H9 (cell line): ENCODE measurements around the gene HECW1. TPM values are rescaled to one million over a fixed set of nuclear protein-coding genes. Genes with fewer than 3 reads are reported as not detected.

Experiments
- DNase-seq: peaks from one replicate; pipeline ENCODE4 v3.0.0-alpha.2; 2017
- H2AFZ ChIP-seq: one replicate; pipeline ENCODE4 v1.6.1; 2013; ENCODE audit warnings: mild to moderate bottlenecking, low read length, control low read depth, moderate library complexity
- H2AK5ac ChIP-seq: 2 replicates; pipeline ENCODE4 v1.6.1; 2013; ENCODE audit warnings: low read length, control low read depth, mixed read lengths; ENCODE audit not compliant: insufficient read length
- H2BK120ac ChIP-seq: one replicate; pipeline ENCODE4 v1.6.1; 2013; ENCODE audit warnings: low read depth, mild to moderate bottlenecking, low read length, control low read depth, inconsistent platforms; ENCODE audit not compliant: poor library complexity, severe bottlenecking
- H2BK12ac ChIP-seq: 2 replicates; pipeline ENCODE4 v1.6.1; 2013; ENCODE audit warnings: low read length, control low read depth, mixed read lengths, low read depth; ENCODE audit not compliant: insufficient read length
- H2BK15ac ChIP-seq: 2 replicates; pipeline ENCODE4 v1.6.1; 2013; ENCODE audit warnings: low read depth, low read length, control low read depth
- H2BK20ac ChIP-seq: one replicate; pipeline ENCODE4 v1.6.1; 2013; ENCODE audit warnings: low read depth, mild to moderate bottlenecking, low read length, control low read depth, inconsistent platforms; ENCODE audit not compliant: poor library complexity, severe bottlenecking
- H2BK5ac ChIP-seq: 2 replicates; pipeline ENCODE4 v1.6.1; 2013; ENCODE audit warnings: low read length, control low read depth, mixed read lengths; ENCODE audit not compliant: insufficient read length
- H3K14ac ChIP-seq: 2 replicates; pipeline ENCODE4 v1.6.1; 2013; ENCODE audit warnings: low read length, control low read depth; ENCODE audit not compliant: insufficient read depth
- H3K18ac ChIP-seq: 2 replicates; pipeline ENCODE4 v1.6.1; 2013; ENCODE audit warnings: low read depth, mild to moderate bottlenecking, mixed read lengths, low read length, control low read depth; ENCODE audit not compliant: insufficient read length
- H3K23ac ChIP-seq: 2 replicates; pipeline ENCODE4 v1.6.1; 2013; ENCODE audit warnings: low read length, control low read depth, mixed read lengths, low read depth; ENCODE audit not compliant: insufficient read length
- H3K23me2 ChIP-seq: 2 replicates; pipeline ENCODE4 v1.6.1; 2013; ENCODE audit warnings: low read depth, mild to moderate bottlenecking, mixed read lengths, low read length, control low read depth; ENCODE audit not compliant: insufficient read length, poor library complexity, severe bottlenecking
- H3K27ac ChIP-seq: 2 replicates; pipeline ENCODE4 v1.5.1; 2013; ENCODE audit warnings: low read length, control low read depth, mixed read lengths, low read depth; ENCODE audit not compliant: insufficient read length
- H3K27me3 ChIP-seq: 2 replicates; pipeline ENCODE4 v1.6.1; 2013; ENCODE audit warnings: low read length, control low read depth, inconsistent platforms; ENCODE audit not compliant: insufficient read depth
- H3K4ac ChIP-seq: 2 replicates; pipeline ENCODE4 v1.6.1; 2013; ENCODE audit warnings: low read depth, mild to moderate bottlenecking, control low read depth, inconsistent platforms, low read length, moderate library complexity
- H3K4me1 ChIP-seq: 2 replicates; pipeline ENCODE4 v1.6.1; 2013; ENCODE audit warnings: low read length, control low read depth, inconsistent platforms; ENCODE audit not compliant: insufficient read depth
- H3K4me2 ChIP-seq: 2 replicates; pipeline ENCODE4 v1.6.1; 2013; ENCODE audit warnings: low read length, control low read depth, mixed read lengths; ENCODE audit not compliant: insufficient read length, insufficient read depth
- H3K56ac ChIP-seq: 2 replicates; pipeline ENCODE4 v1.6.1; 2013; ENCODE audit warnings: low read depth, mild to moderate bottlenecking, mixed read lengths, low read length, control low read depth; ENCODE audit not compliant: insufficient read length
- H3K79me1 ChIP-seq: 2 replicates; pipeline ENCODE4 v1.6.1; 2013; ENCODE audit warnings: low read depth, mild to moderate bottlenecking, moderate library complexity, low read length, control low read depth, inconsistent platforms; ENCODE audit not compliant: insufficient read depth, poor library complexity, severe bottlenecking
- H3K79me2 ChIP-seq: 2 replicates; pipeline ENCODE4 v1.6.1; 2013; ENCODE audit warnings: low read length, control low read depth, inconsistent platforms; ENCODE audit not compliant: insufficient read depth
- H3K9ac ChIP-seq: 2 replicates; pipeline ENCODE4 v1.6.1; 2013; ENCODE audit warnings: low read length, control low read depth, mixed read lengths; ENCODE audit not compliant: insufficient read length; ENCODE audit errors: extremely low read depth
- H3K9me3 ChIP-seq: one replicate; pipeline ENCODE4 v1.6.1; 2013; ENCODE audit warnings: low read depth, low read length, inconsistent platforms; ENCODE audit not compliant: control insufficient read depth
- H3T11ph ChIP-seq: one replicate; pipeline ENCODE4 v1.6.1; 2013; ENCODE audit warnings: mild to moderate bottlenecking, low read length, control low read depth, inconsistent platforms
- H4K20me1 ChIP-seq: one replicate; pipeline ENCODE4 v1.6.1; 2013; ENCODE audit not compliant: control insufficient read depth, insufficient read length, insufficient read depth
- H4K5ac ChIP-seq: 2 replicates; pipeline ENCODE4 v1.6.1; 2013; ENCODE audit warnings: low read depth, mild to moderate bottlenecking, mixed read lengths, low read length, control low read depth; ENCODE audit not compliant: insufficient read length
- H4K8ac ChIP-seq: replicated peaks from 2 replicates; pipeline ENCODE4 v1.6.1; 2013; ENCODE audit warnings: low read length, control low read depth, mixed read lengths, low read depth; ENCODE audit not compliant: insufficient read length
- H4K91ac ChIP-seq: 2 replicates; pipeline ENCODE4 v1.6.1; 2013; ENCODE audit warnings: low read depth, mild to moderate bottlenecking, moderate library complexity, mixed read lengths, low read length, control low read depth; ENCODE audit not compliant: insufficient read length
- H3K27ac Mint-ChIP-seq, 3 experiments: 2 replicates in 2 of 3; 3 replicates in 1 of 3; pipeline ENCODE4 v1.8.0; 2020 to 2021; ENCODE audit warnings: mixed read lengths in 3 of 3, mild to moderate bottlenecking in 1 of 3, moderate library complexity in 1 of 3
- H3K27me3 Mint-ChIP-seq: 2 replicates; pipeline ENCODE4 v1.8.0; 2021; ENCODE audit warnings: low read depth, mild to moderate bottlenecking, moderate library complexity, mixed read lengths
- H3K36me3 Mint-ChIP-seq, 3 experiments: 2 replicates in 2 of 3; 3 replicates in 1 of 3; pipeline ENCODE4 v1.8.0; 2020 to 2021; ENCODE audit warnings: low read depth in 3 of 3, mixed read lengths in 3 of 3; ENCODE audit not compliant: insufficient read depth in 1 of 3
- H3K4me1 Mint-ChIP-seq, 2 experiments: 2 replicates each; pipeline ENCODE4 v1.8.0; 2020; ENCODE audit warnings: mixed read lengths in 2 of 2
- H3K4me3 Mint-ChIP-seq, 2 experiments: 2 replicates in 1 of 2; 3 replicates in 1 of 2; pipeline ENCODE4 v1.8.0; 2020 to 2021; ENCODE audit warnings: mild to moderate bottlenecking in 2 of 2, mixed read lengths in 2 of 2, moderate library complexity in 1 of 2
- H3K9me3 Mint-ChIP-seq, 2 experiments: 2 replicates in 1 of 2; 3 replicates in 1 of 2; pipeline ENCODE4 v1.8.0; 2020; ENCODE audit warnings: mild to moderate bottlenecking in 2 of 2, mixed read lengths in 2 of 2, moderate library complexity in 1 of 2
- WGBS: extraction: QIAGEN DNeasy Blood & Tissue Kit; methylation state at CpG from one replicate; pipeline ENCODE4 v1.1.7; 2013; ENCODE audit warnings: missing lambda C conversion rate, low lambda C conversion rate, mixed read lengths; ENCODE audit not compliant: insufficient read length; ENCODE audit errors: extremely low coverage; 5-methylcytosine and 5-hydroxymethylcytosine counted together
- total RNA-seq: library from RNA; stranded (reverse); gene quantifications from 2 replicates; pipeline ENCODE4 v1.2.1, GENCODE V29; 2021
- TF ChIP-seq, protein P1 (sequence below): fragments of 200-600 bp; sonication (generic); conservative IDR thresholded peaks from 3 replicates; pipeline ENCODE4 v1.8.0; 2021; ENCODE audit warnings: antibody characterized with exemption, mild to moderate bottlenecking

Gene HECW1
- total RNA-seq, 1 experiment from 2014 or later, result 5.0 TPM

DNA sequence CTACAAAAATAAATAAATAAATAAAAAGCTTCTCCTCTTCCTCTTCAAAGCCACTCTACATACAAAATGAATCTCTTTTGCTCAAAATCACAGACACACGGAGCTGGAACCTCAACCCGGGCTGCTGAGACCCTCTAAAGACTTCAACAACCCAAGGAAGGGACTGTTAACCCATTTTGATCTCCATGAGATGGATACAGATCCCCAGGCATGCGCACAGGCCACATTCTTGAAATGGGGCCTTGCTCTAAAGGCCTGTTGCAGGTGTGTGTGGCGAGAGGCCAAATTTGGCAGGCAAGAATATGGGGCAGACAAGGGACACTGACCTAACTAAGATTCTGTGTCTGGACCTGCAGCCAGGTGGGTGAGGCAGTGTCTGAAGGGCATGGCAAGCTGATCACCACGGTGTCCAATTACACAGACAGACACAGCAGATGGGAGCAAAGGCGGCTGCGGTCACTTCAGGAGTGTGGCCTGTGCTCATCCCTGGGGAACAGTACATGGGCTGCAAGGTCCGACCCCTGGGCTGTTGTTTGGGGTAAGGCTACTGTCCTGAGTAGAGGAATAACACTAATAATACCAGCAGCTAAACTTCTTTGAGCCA is 219.8 kb downstream of the HECW1 start:
- Histone ChIP-seq H3K23me2 (no peaks in the 10 kb centered on the region), H2BK12ac (no peak overlapping the region), H3K23ac (no peak overlapping the region), H3K56ac (no peak overlapping the region), H3K14ac (no peak overlapping the region), H2BK20ac (no peak overlapping the region), H3K9me3 (no peaks in the 10 kb centered on the region), H4K5ac (no peak overlapping the region), H3K4ac (no peak overlapping the region), H3K18ac (no peak overlapping the region), H3K4me1 (no peaks in the 10 kb centered on the region), H4K91ac (no peak overlapping the region), H3T11ph (no peak overlapping the region), H2AK5ac (no peak overlapping the region), H3K79me2 (no peaks in the 10 kb centered on the region), H3K9ac (no peak overlapping the region), H3K27me3 (no peaks in the 10 kb centered on the region), H4K8ac (no peak overlapping the region), H3K27ac (no peak overlapping the region), H2BK120ac (no peak overlapping the region), H2BK15ac (no peak overlapping the region), H4K20me1 (no peaks in the 10 kb centered on the region), H3K79me1 (no peaks in the 10 kb centered on the region), H2BK5ac (no peak overlapping the region), H2AFZ (no peak overlapping the region), H3K4me2 (no peak overlapping the region)
- Mint-ChIP-seq H3K4me1 (peaks cover 19 to 26% of the 10 kb centered on the region in 2 experiments), H3K27me3 (no peaks in the 10 kb centered on the region), H3K27ac (no peak overlapping the region), H3K4me3 (no peak overlapping the region), H3K36me3 (no peaks in the 10 kb centered on the region), H3K9me3 (no peaks in the 10 kb centered on the region)
- TF ChIP-seq, protein P1, sequence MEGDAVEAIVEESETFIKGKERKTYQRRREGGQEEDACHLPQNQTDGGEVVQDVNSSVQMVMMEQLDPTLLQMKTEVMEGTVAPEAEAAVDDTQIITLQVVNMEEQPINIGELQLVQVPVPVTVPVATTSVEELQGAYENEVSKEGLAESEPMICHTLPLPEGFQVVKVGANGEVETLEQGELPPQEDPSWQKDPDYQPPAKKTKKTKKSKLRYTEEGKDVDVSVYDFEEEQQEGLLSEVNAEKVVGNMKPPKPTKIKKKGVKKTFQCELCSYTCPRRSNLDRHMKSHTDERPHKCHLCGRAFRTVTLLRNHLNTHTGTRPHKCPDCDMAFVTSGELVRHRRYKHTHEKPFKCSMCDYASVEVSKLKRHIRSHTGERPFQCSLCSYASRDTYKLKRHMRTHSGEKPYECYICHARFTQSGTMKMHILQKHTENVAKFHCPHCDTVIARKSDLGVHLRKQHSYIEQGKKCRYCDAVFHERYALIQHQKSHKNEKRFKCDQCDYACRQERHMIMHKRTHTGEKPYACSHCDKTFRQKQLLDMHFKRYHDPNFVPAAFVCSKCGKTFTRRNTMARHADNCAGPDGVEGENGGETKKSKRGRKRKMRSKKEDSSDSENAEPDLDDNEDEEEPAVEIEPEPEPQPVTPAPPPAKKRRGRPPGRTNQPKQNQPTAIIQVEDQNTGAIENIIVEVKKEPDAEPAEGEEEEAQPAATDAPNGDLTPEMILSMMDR, result no peak
- no peak for DNase-seq
- WGBS, result no CpG with 5 or more reads among the region's 8 CpGs
